ENCODE results near the gene SUN3. TPM values are rescaled to one million over a fixed set of nuclear protein-coding genes. Genes with fewer than 3 reads are reported as not detected.
"Not testable (repeated sequence)": the region's sequence is repeated elsewhere in the genome, so short reads cannot be mapped to it uniquely, and the experiment has no call there.

The SUN3 gene
- total and polyA plus RNA-seq, 4 experiments from 2014 or later, result 0.56 TPM; not detected in 3

DNA sequence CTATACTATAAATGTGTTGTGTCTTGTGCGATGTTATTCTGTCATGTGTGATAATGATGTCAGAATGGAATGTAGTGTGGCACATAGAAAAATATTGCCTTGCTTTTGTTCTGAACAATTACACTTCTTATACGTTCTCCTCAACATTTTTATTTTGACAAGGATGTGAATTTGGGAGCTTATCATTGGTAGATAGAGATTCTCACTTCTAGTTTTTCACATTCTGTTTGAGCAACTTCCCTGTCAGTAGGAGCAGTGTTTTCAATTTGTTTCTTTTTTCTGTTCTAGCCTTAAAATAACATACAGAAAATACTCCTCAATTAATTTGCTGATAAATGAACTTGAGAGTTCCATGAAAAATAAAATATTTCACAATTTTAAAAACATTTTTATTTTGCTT is 17.6 kb downstream of the SUN3 start:
- Mint-ChIP-seq H3K36me3 (no peaks in the 10 kb centered on the region), H3K9me3 (peaks cover 0 to 5% (median 0%) of the 10 kb centered on the region in 8 donors), H3K4me1 (no peaks in the 10 kb centered on the region), H3K27ac (peak overlapping the region in 1 of 7 donors; percentile 38), H3K27me3 (peaks cover 5 to 7% of the 10 kb centered on the region in 2 donors), H3K4me3 (no peak overlapping the region)
- H3K36me3 ChIP-seq (ENCODE audit: insufficient read depth, low read length), result no peaks in the 10 kb centered on the region
- no peaks in the 10 kb centered on the region for H3K4me1 ChIP-seq (ENCODE audit: insufficient read depth, low read length)
- POLR2A ChIA-PET (ENCODE audit: partially characterized antibody), result no interaction called here
- H3K4me3 ChIP-seq (ENCODE audit: low read length in 2 of 2), result no peak overlapping the region
- H3K27me3 ChIP-seq (ENCODE audit: insufficient read depth, low read length), result no peaks in the 10 kb centered on the region
- no peak for DNase-seq
- H3K9me3 ChIP-seq (ENCODE audit: control insufficient read depth in 1 of 2, low read length in 2 of 2), result no peaks in the 10 kb centered on the region
- CTCF ChIA-PET (ENCODE audit: partially characterized antibody), result no interaction called here
- intact Hi-C loops (cut with micrococcal nuclease), result no loop called here
- H3K27ac ChIP-seq (ENCODE audit: low read depth, low read length), result no peak overlapping the region

DNA sequence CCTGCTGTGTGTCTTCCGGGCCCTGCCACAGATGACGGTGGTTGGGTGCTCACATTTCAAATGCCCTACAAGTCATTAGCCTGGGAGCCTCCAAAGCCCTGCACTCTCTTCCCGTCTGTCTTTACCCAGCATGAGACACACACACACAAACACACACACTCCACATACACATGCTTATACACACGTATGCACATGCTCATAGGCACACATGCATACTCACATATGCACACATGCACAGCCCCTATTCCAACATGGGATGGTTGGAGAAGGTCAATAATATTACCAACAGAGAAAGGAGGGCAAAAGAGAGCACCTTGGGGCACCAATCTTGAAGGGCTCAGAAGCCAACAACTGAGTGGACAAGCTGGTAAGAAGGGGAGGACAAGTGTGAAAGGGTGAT is 19.0 kb downstream of the SUN3 start:
- no peak overlapping the region for H3K4me3 Mint-ChIP-seq
- CTCF ChIA-PET (ENCODE audit: partially characterized antibody), result no interaction called here
- H3K4me1 Mint-ChIP-seq, result no peaks in the 10 kb centered on the region
- H3K9me3 Mint-ChIP-seq, result peaks cover 0 to 5% (median 0%) of the 10 kb centered on the region in 8 donors
- POLR2A ChIA-PET (ENCODE audit: partially characterized antibody), result no interaction called here
- H3K36me3 Mint-ChIP-seq, result no peaks in the 10 kb centered on the region
- intact Hi-C loops (cut with micrococcal nuclease), result no loop called here
- Histone ChIP-seq H3K4me3 (ENCODE audit: low read length in 2 of 2) (no peak overlapping the region), H3K27ac (ENCODE audit: low read depth, low read length) (no peak overlapping the region), H3K9me3 (ENCODE audit: control insufficient read depth in 1 of 2, low read length in 2 of 2) (no peaks in the 10 kb centered on the region), H3K4me1 (ENCODE audit: insufficient read depth, low read length) (no peaks in the 10 kb centered on the region), H3K36me3 (ENCODE audit: insufficient read depth, low read length) (no peaks in the 10 kb centered on the region), H3K27me3 (ENCODE audit: insufficient read depth, low read length) (no peaks in the 10 kb centered on the region)
- DNase-seq, result no peak
- H3K27me3 Mint-ChIP-seq, result peaks cover 5 to 7% of the 10 kb centered on the region in 2 donors
- H3K27ac Mint-ChIP-seq, result peak overlapping the region in 1 of 7 donors; percentile 43

DNA sequence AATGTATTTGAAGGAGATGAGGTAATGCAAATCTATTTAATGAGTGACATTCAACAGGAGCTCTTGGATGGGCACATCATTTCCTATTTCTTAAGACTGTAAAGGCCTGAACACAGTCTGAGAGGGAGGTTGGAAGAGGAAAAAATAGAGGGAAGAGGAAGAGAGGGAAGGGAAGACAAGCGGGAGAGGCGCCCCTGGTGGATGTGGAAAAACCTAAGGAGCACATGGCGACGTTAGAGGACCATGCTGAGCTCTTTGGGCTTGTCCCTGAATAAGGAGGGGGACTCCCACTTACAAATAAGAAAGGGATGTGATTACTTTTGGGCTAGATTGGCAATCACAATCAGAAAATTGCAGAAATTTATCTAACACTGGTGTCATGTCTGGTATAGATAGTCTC is 19.6 kb downstream of the SUN3 start:
- H3K4me1 ChIP-seq (ENCODE audit: insufficient read depth, low read length), result no peaks in the 10 kb centered on the region
- H3K27ac ChIP-seq (ENCODE audit: low read depth, low read length), result no peak overlapping the region
- H3K9me3 Mint-ChIP-seq, result peaks cover 0 to 5% (median 0%) of the 10 kb centered on the region in 8 donors
- no peaks in the 10 kb centered on the region for H3K36me3 ChIP-seq (ENCODE audit: insufficient read depth, low read length)
- H3K27me3 Mint-ChIP-seq, result peaks cover 5 to 10% of the 10 kb centered on the region in 2 donors
- CTCF ChIA-PET (ENCODE audit: partially characterized antibody), result no interaction called here
- H3K9me3 ChIP-seq (ENCODE audit: control insufficient read depth in 1 of 2, low read length in 2 of 2), result no peaks in the 10 kb centered on the region
- no peaks in the 10 kb centered on the region for H3K4me1 Mint-ChIP-seq
- intact Hi-C loops (cut with micrococcal nuclease), result no loop called here
- H3K4me3 Mint-ChIP-seq, result no peak overlapping the region
- POLR2A ChIA-PET (ENCODE audit: partially characterized antibody), result no interaction called here
- no peak overlapping the region for H3K27ac Mint-ChIP-seq
- no peaks in the 10 kb centered on the region for H3K27me3 ChIP-seq (ENCODE audit: insufficient read depth, low read length)
- no peak overlapping the region for H3K4me3 ChIP-seq (ENCODE audit: low read length in 2 of 2)
- H3K36me3 Mint-ChIP-seq, result no peaks in the 10 kb centered on the region
- no peak for DNase-seq

DNA sequence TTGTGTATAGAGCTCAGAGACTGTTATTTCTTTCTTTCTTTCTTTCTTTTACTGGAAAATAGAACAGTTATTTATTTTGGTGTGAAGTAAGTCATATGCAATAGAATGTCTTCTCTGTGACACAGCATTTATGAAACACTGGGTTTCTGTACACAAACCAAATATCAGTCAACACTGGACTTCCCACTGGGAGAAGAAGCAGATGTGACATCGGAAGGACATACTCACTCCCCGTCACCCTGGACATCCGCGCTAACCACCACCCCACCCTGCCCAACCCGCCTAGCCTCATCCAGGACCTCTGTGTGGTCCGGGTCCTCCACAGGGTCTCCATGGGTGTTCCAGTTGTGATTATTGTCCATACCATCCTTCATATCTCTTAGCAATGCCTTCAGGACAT is 22.0 kb downstream of the SUN3 start:
- POLR2A ChIA-PET (ENCODE audit: partially characterized antibody), result no interaction called here
- no peaks in the 10 kb centered on the region for H3K36me3 Mint-ChIP-seq

DNA sequence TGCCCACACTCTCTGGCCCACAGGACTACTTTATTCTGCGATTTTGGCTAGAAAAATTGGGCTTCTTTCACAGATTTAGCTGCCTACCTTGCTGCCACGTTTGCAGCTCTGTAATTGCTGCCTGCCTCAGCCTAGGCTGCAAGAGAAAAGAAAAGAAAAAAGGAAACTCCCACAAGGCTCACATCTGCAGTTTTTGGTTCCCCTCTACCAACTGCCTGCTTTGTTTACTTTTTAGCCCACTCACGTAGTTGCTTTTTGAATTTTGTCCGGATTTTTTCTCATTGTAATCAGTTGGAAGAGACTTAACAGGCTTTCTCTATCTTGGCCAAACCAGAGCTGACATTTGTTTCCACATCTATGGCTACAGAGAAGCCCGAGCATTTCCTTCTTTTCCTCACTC is 24.3 kb downstream of the SUN3 start:
- Mint-ChIP-seq H3K36me3 (no peaks in the 10 kb centered on the region), H3K9me3 (no peaks in the 10 kb centered on the region), H3K27ac (no peak overlapping the region), H3K4me1 (no peaks in the 10 kb centered on the region), H3K4me3 (no peak overlapping the region), H3K27me3 (peaks cover 5 to 8% of the 10 kb centered on the region in 2 donors)
- H3K9me3 ChIP-seq (ENCODE audit: control insufficient read depth in 1 of 2, low read length in 2 of 2), result no peaks in the 10 kb centered on the region
- H3K4me1 ChIP-seq (ENCODE audit: insufficient read depth, low read length), result no peaks in the 10 kb centered on the region
- H3K4me3 ChIP-seq (ENCODE audit: low read length in 2 of 2), result no peak overlapping the region
- no peaks in the 10 kb centered on the region for H3K36me3 ChIP-seq (ENCODE audit: insufficient read depth, low read length)
- POLR2A ChIA-PET (ENCODE audit: partially characterized antibody), result no interaction called here
- no peak for DNase-seq
- CTCF ChIA-PET (ENCODE audit: partially characterized antibody), result interaction anchor here (1.0 kb wide), 1 partner anchor 97 kb away, joined by 3 read pairs; no protein-coding TSS in a partner anchor
- H3K27me3 ChIP-seq (ENCODE audit: insufficient read depth, low read length), result no peaks in the 10 kb centered on the region
- intact Hi-C loops (cut with micrococcal nuclease), result no loop called here
- no peak overlapping the region for H3K27ac ChIP-seq (ENCODE audit: low read depth, low read length)

More for the DNA sequence above, 22.0 kb downstream of the SUN3 start:
- intact Hi-C loops (cut with micrococcal nuclease), result no loop called here
- no peaks in the 10 kb centered on the region for H3K27me3 ChIP-seq (ENCODE audit: insufficient read depth, low read length)
- Mint-ChIP-seq H3K4me3 (no peak overlapping the region), H3K4me1 (no peaks in the 10 kb centered on the region), H3K9me3 (peaks cover 0 to 2% (median 0%) of the 10 kb centered on the region in 8 donors), H3K27me3 (peaks cover 5 to 10% of the 10 kb centered on the region in 2 donors), H3K27ac (no peak overlapping the region)
- H3K4me1 ChIP-seq (ENCODE audit: insufficient read depth, low read length), result no peaks in the 10 kb centered on the region
- no peak overlapping the region for H3K27ac ChIP-seq (ENCODE audit: low read depth, low read length)
- DNase-seq, result no peak
- H3K9me3 ChIP-seq (ENCODE audit: control insufficient read depth in 1 of 2, low read length in 2 of 2), result no peaks in the 10 kb centered on the region
- no peaks in the 10 kb centered on the region for H3K36me3 ChIP-seq (ENCODE audit: insufficient read depth, low read length)
- no peak overlapping the region for H3K4me3 ChIP-seq (ENCODE audit: low read length in 2 of 2)
- CTCF ChIA-PET (ENCODE audit: partially characterized antibody), result no interaction called here

DNA sequence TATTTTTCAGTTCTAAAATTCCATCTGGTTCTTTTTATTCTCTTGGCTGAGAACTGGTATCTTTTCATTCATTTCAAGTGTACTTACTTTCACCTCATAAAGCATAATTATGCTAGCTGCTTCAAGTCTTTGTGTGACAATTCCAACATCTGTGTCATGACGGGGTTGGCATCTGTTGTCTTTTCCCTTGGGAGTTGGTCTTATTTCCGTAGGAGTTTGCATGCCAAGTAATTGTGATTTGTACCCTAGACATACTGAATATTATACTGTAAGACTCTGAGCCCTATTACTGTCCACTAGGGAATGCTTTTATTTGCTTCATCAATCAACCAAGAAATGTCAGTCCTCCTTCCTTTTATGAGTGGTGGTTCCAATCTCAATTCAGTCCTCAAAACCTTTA is 24.9 kb downstream of the SUN3 start:
- ChIA-PET POLR2A (ENCODE audit: partially characterized antibody) (no interaction called here), CTCF (ENCODE audit: partially characterized antibody) (no interaction called here)
- Mint-ChIP-seq H3K36me3 (no peaks in the 10 kb centered on the region), H3K4me3 (no peak overlapping the region), H3K27me3 (peaks cover 5 to 7% of the 10 kb centered on the region in 2 donors), H3K4me1 (no peaks in the 10 kb centered on the region), H3K27ac (peak overlapping the region in 1 of 7 donors; percentile 25), H3K9me3 (no peaks in the 10 kb centered on the region)
- DNase-seq, result no peak
- H3K4me3 ChIP-seq (ENCODE audit: low read length in 2 of 2), result no peak overlapping the region
- H3K9me3 ChIP-seq (ENCODE audit: control insufficient read depth in 1 of 2, low read length in 2 of 2), result no peaks in the 10 kb centered on the region
- intact Hi-C loops (cut with micrococcal nuclease), result no loop called here
- no peaks in the 10 kb centered on the region for H3K36me3 ChIP-seq (ENCODE audit: insufficient read depth, low read length)
- no peaks in the 10 kb centered on the region for H3K4me1 ChIP-seq (ENCODE audit: insufficient read depth, low read length)
- H3K27me3 ChIP-seq (ENCODE audit: insufficient read depth, low read length), result no peaks in the 10 kb centered on the region
- H3K27ac ChIP-seq (ENCODE audit: low read depth, low read length), result no peak overlapping the region

DNA sequence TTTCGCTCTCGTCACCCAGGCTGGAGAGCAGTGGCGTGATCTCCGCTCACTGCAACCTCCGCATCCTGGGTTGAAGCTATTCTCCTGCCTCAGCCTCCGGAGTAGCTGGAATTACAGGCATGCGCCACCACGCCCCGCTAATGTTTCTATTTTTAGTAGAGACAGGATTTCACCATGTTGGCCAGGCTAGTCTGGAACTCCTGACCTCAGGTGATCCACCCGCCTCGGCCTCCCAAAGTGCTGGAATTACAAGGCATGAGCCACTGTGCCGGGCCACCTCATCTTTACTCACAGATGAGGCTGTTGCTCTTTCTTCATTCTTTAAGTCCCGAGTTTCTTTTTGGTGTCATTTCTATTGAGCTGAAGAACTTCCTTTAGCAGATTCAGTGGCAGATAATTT is 28.7 kb downstream of the SUN3 start:
- CTCF ChIA-PET (ENCODE audit: partially characterized antibody), result interaction anchor here (1.4 to 2.7 kb wide), 2 partner anchors 8 to 110 kb away, joined by 5 to 12 read pairs; no protein-coding TSS in a partner anchor
- intact Hi-C loops (cut with micrococcal nuclease); H3K27me3 Mint-ChIP-seq; H3K9me3 ChIP-seq (ENCODE audit: control insufficient read depth in 1 of 2, low read length in 2 of 2); H3K4me3 ChIP-seq (ENCODE audit: low read length in 2 of 2); H3K27ac ChIP-seq (ENCODE audit: low read depth, low read length); H3K36me3 Mint-ChIP-seq; H3K4me3 Mint-ChIP-seq; H3K4me1 ChIP-seq (ENCODE audit: insufficient read depth, low read length); H3K27ac Mint-ChIP-seq; H3K4me1 Mint-ChIP-seq; H3K27me3 ChIP-seq (ENCODE audit: insufficient read depth, low read length); H3K36me3 ChIP-seq (ENCODE audit: insufficient read depth, low read length); H3K9me3 Mint-ChIP-seq; DNase-seq: not testable (repeated sequence)
- POLR2A ChIA-PET (ENCODE audit: partially characterized antibody), result interaction anchor here (0.7 kb wide), 1 partner anchor 85 kb away, joined by 5 read pairs; no protein-coding TSS in a partner anchor

DNA sequence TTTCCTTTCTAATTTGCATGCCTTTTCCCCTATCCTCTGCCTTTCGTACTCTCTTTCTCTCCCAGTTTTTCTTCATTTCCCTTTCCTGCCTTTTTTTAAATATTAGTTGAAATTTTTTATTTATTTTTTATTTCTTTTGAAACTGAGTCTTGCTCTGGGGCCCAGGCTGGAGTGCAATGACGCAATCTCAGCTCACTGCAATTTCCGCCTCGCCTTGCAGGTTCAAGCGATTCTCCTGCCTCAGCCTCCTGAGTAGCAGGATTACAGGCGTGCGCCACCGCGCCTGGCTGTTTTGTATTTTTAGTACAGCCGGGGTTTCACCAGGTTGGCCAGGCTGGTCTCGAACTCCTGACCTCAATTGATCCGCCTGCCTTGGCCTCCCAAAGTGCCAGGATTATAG is 29.5 kb downstream of the SUN3 start:
- Histone ChIP-seq H3K36me3 (ENCODE audit: insufficient read depth, low read length) (no peaks in the 10 kb centered on the region), H3K27me3 (ENCODE audit: insufficient read depth, low read length) (no peaks in the 10 kb centered on the region), H3K4me1 (ENCODE audit: insufficient read depth, low read length) (no peaks in the 10 kb centered on the region), H3K9me3 (ENCODE audit: control insufficient read depth in 1 of 2, low read length in 2 of 2) (no peaks in the 10 kb centered on the region), H3K27ac (ENCODE audit: low read depth, low read length) (no peak overlapping the region), H3K4me3 (ENCODE audit: low read length in 2 of 2) (no peak overlapping the region)
- H3K36me3 Mint-ChIP-seq, result no peaks in the 10 kb centered on the region
- ChIA-PET POLR2A (ENCODE audit: partially characterized antibody) (no interaction called here), CTCF (ENCODE audit: partially characterized antibody) (interaction anchor here (1.4 to 2.7 kb wide), 3 partner anchors 8 to 111 kb away, joined by 3 to 12 read pairs (median 5); no protein-coding TSS in a partner anchor)
- peaks cover 0 to 1% of the 10 kb centered on the region in 2 donors for H3K27me3 Mint-ChIP-seq
- H3K4me1 Mint-ChIP-seq, result peaks cover 0 to 3% (median under 1%) of the 10 kb centered on the region in 4 donors
- H3K27ac Mint-ChIP-seq, result no peak overlapping the region
- H3K9me3 Mint-ChIP-seq, result peaks cover 0 to 7% (median 0%) of the 10 kb centered on the region in 8 donors
- DNase-seq, result no peak
- intact Hi-C loops (cut with micrococcal nuclease), result no loop called here
- no peak overlapping the region for H3K4me3 Mint-ChIP-seq
